ENCODE data around the gene AP4E1. TPM values are rescaled to one million over a fixed set of nuclear protein-coding genes. Genes with fewer than 3 reads are reported as not detected.
"Not testable (repeated sequence)": the region's sequence is repeated elsewhere in the genome, so short reads cannot be mapped to it uniquely, and the experiment has no call there.

The AP4E1 gene
- total RNA-seq, 1 donor from 2014 or later = 11.3 TPM

GRCh38 chr15:50916400-50916799, 7.9 kb downstream of the AP4E1 start:
- DNase-seq = no peak
- H3K36me3 ChIP-seq = peaks cover 69% of the 10 kb centered on the region
- no peak overlapping the region for H3K4me3 ChIP-seq
- no peak for ATAC-seq
- no peaks in the 10 kb centered on the region for H3K27me3 ChIP-seq (ENCODE audit: low read depth)
- intact Hi-C loops (cut with DNase I) = no loop called here
- TF ChIP-seq CTCF (IDR thresholded peaks at IDR 0.05) = no peak
- H3K9me3 ChIP-seq = no peaks in the 10 kb centered on the region
- H3K27ac ChIP-seq = no peak overlapping the region
- H3K4me1 ChIP-seq = peaks cover 8% of the 10 kb centered on the region

- H3K27ac ChIP-seq; H3K4me3 ChIP-seq; H3K4me1 ChIP-seq; H3K9me3 ChIP-seq; intact Hi-C loops (cut with DNase I); DNase-seq; ATAC-seq; H3K27me3 ChIP-seq (ENCODE audit: low read depth): not testable (repeated sequence)
- H3K36me3 ChIP-seq = peaks cover 50% of the 10 kb centered on the region
Measured at GRCh38 chr15:50919359-50919758, 10.9 kb downstream of the AP4E1 start.

DNA sequence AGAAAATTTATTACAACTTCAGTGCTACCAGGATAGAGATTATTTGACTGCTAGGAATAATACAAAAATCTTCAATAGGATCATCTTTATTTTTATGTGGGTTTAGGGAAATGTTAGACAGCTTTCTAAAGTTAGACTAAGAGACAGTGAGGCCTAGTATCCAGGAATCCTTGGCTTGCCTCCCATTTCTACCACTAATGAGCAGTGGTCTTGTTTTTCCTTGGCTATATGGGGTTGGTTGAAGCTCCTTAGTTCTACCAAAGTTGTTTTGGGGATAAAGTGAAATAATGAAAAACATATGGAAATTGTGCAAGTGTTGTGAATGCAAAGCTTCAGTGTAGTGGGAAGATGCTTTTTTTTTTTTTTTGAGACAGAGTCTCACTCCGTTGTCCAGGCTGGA, 16.8 kb downstream of the AP4E1 start:
- intact Hi-C loops (cut with DNase I) = no loop called here
- H3K4me3 ChIP-seq = no peak overlapping the region
- no peak for ATAC-seq

DNA sequence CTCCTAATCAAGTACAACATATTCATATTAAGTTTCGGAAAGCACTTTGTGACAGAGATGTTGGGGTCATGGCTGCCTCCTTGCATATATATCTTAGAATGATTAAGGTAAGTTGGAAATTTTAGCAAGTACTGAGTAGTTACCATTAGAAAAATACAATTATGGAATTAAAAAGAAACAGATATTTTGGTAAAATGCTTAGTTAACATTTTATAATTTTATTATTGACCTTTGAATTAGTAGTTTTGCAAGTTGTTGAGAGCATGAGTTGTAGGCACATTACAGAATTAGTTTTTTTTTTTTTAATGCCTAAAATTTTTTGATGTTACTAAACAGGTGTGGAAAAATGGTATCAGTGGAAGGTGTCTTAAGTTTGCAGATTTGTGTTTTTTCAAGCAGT, 20.6 kb downstream of the AP4E1 start:
- DNase-seq (no peak), ATAC-seq (no peak)
- no peaks in the 10 kb centered on the region for H3K4me1 ChIP-seq
- H3K36me3 ChIP-seq = peaks cover 86% of the 10 kb centered on the region
- intact Hi-C loops (cut with DNase I) = no loop called here
- H3K27me3 ChIP-seq (ENCODE audit: low read depth) = no peaks in the 10 kb centered on the region
- no peak for TF ChIP-seq CTCF (IDR thresholded peaks at IDR 0.05)
- H3K27ac ChIP-seq = no peak overlapping the region
- H3K9me3 ChIP-seq = no peaks in the 10 kb centered on the region
- H3K4me3 ChIP-seq = no peak overlapping the region

More for the DNA sequence above, 16.8 kb downstream of the AP4E1 start:
- Histone ChIP-seq H3K27me3 (ENCODE audit: low read depth) (no peaks in the 10 kb centered on the region), H3K9me3 (no peaks in the 10 kb centered on the region), H3K27ac (no peak overlapping the region), H3K4me1 (no peaks in the 10 kb centered on the region), H3K36me3 (peaks cover 77% of the 10 kb centered on the region)
- no peak for TF ChIP-seq CTCF (IDR thresholded peaks at IDR 0.05)
- DNase-seq = no peak

DNA sequence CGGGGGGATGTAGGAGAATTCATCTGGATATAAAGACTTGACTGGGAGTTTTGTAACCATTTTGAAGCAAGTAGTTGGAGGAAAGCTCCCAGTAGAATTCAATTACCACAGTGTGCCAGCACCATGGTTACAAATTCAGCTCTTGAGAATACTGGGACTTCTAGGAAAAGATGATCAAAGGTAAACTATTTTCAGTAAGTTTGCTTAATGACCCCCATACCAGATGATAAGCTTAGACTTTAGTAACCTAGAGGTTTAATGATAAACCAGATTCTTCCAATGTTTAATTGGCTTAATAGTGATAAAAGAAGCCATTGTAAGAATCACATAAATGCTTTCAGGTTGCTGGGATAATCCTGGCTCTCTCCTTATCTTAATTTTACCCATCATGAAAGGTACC, 22.3 kb downstream of the AP4E1 start:
- no peak for ATAC-seq
- Histone ChIP-seq H3K9me3 (no peaks in the 10 kb centered on the region), H3K4me3 (no peak overlapping the region), H3K27me3 (ENCODE audit: low read depth) (no peaks in the 10 kb centered on the region), H3K27ac (no peak overlapping the region), H3K36me3 (peaks cover 73% of the 10 kb centered on the region), H3K4me1 (no peaks in the 10 kb centered on the region)
- intact Hi-C loops (cut with DNase I) = no loop called here
- no peak for TF ChIP-seq CTCF (IDR thresholded peaks at IDR 0.05)
- no peak for DNase-seq

GRCh38 chr15:50933341-50933740, 24.9 kb downstream of the AP4E1 start:
- Histone ChIP-seq H3K27me3 (ENCODE audit: low read depth) (no peaks in the 10 kb centered on the region), H3K9me3 (no peaks in the 10 kb centered on the region), H3K27ac (no peak overlapping the region), H3K4me3 (no peak overlapping the region), H3K36me3 (peaks cover 62% of the 10 kb centered on the region), H3K4me1 (no peaks in the 10 kb centered on the region)
- no peak for ATAC-seq
- DNase-seq = no peak
- intact Hi-C loops (cut with DNase I) = no loop called here
- TF ChIP-seq CTCF (IDR thresholded peaks at IDR 0.05) = no peak
